ENCODE data around the gene SPTLC1.

DNA sequence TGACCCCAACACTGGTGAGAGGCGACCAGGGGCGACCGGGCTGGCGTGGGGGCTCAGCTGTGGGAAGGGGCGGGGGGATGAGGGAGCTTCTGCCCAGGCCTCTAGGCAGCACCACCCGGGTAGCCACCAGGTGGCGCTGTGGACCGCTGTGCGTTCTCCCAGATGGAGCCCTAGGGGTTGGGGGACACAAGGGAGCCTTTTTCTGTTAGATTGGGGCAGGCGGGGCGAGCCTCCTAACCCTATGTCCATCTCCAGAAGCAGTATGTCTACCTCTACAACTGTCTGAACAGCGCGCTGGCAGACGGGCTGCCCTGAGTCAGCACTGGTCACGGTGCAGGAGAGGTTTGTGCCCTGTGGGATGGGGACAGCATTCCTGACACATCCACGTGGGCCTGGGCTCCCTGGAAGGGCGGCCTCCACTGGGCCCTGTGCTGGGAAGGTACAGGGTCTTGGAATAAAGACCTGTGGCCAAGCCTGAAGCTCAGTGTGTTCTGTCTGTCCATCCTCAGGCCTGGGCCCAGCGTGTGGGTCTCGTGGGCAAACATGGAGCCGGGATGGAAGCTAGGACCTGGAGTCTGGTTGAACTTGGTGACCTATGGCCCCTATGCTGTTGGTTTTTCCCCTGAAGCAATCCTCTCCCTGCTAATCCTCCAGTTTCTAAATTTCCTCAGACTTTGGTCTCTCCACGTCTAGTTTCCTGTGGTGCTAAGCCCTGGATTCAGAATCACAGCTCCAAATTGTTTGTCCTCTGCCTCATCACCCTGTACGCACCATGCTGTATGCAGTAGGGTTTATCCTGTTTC lies 23.1 kb upstream of the SPTLC1 start:
- TF ChIP-seq CTCF (IDR thresholded peaks at IDR 0.05): peak; percentile 74 to 92 (median 89)
- TF ChIP-seq POLR2A (IDR thresholded peaks at IDR 0.05): no peak
